Neural cell (in vitro differentiated cells): ENCODE results near the gene NHSL1. TPM values are rescaled to one million over a fixed set of nuclear protein-coding genes. Genes with fewer than 3 reads are reported as not detected.

Experiments
- H2AFZ ChIP-seq: fragments of 200-600, 300-800 bp; sonication (generic), shearing (Covaris generic); 2 replicates; pipeline ENCODE4 v1.6.0; 2014; ENCODE audit warnings: low read depth, mild to moderate bottlenecking, antibody characterized with exemption, low read length, moderate library complexity
- H3F3A ChIP-seq: fragments of 200-600 bp; shearing (Covaris generic); 2 replicates; pipeline ENCODE4 v1.6.1; 2016; ENCODE audit warnings: mild to moderate bottlenecking, moderate library complexity, mixed read lengths, antibody characterized with exemption, low read length; ENCODE audit not compliant: insufficient read depth, poor library complexity, severe bottlenecking
- H3K27ac ChIP-seq: fragments of 200-600, 300-800 bp; sonication (generic), shearing (Covaris generic); 2 replicates; pipeline ENCODE4 v1.5.1; 2014; ENCODE audit warnings: mild to moderate bottlenecking, low read length, moderate library complexity
- H3K27me3 ChIP-seq: fragments of 300-800, 200-600 bp; sonication (generic), shearing (Covaris generic); 2 replicates; pipeline ENCODE4 v1.6.0; 2014; ENCODE audit warnings: mild to moderate bottlenecking, low read depth, low read length, moderate library complexity; ENCODE audit not compliant: insufficient read depth
- H3K36me3 ChIP-seq: fragments of 300-800, 200-600 bp; sonication (generic), shearing (Covaris generic); 2 replicates; pipeline ENCODE4 v1.5.1; 2014; ENCODE audit warnings: mild to moderate bottlenecking, antibody characterized with exemption, low read length, moderate library complexity; ENCODE audit not compliant: insufficient read depth
- H3K4me2 ChIP-seq: fragments of 300-800, 200-600 bp; sonication (generic), shearing (Covaris generic); 2 replicates; pipeline ENCODE4 v1.6.0; 2014; ENCODE audit warnings: mild to moderate bottlenecking, low read length
- H3K4me3 ChIP-seq: fragments of 300-800, 200-600 bp; sonication (generic), shearing (Covaris generic); 2 replicates; pipeline ENCODE4 v1.5.1; 2014; ENCODE audit warnings: mild to moderate bottlenecking, low read length, moderate library complexity
- H3K79me2 ChIP-seq: fragments of 200-600 bp; shearing (Covaris generic); replicated peaks from 2 replicates; pipeline ENCODE4 v1.6.0; 2014; ENCODE audit warnings: mild to moderate bottlenecking, low read length, moderate library complexity; ENCODE audit not compliant: insufficient read depth
- H3K9ac ChIP-seq: fragments of 300-800, 200-600 bp; sonication (generic), shearing (Covaris generic); 2 replicates; pipeline ENCODE4 v1.6.1; 2016; ENCODE audit warnings: mild to moderate bottlenecking, low read length, mixed read lengths
- H3K9me2 ChIP-seq: fragments of 200-600 bp; shearing (Covaris generic); 2 replicates; pipeline ENCODE4 v1.6.1; 2016; ENCODE audit warnings: mild to moderate bottlenecking, low read length, mixed read lengths; ENCODE audit not compliant: insufficient read depth
- H3K9me3 ChIP-seq: fragments of 200-600, 300-800 bp; sonication (generic), shearing (Covaris generic); 2 replicates; pipeline ENCODE4 v1.6.1; 2016; ENCODE audit warnings: mild to moderate bottlenecking, mixed run types, low read length, moderate library complexity, mixed read lengths
- H4K20me1 ChIP-seq: fragments of 200-600 bp; shearing (Covaris generic); 2 replicates; pipeline ENCODE4 v1.6.1; 2016; ENCODE audit warnings: mild to moderate bottlenecking, mixed run types; ENCODE audit not compliant: insufficient read depth
- CTCF ChIP-seq: fragments of 450-650 bp; IDR thresholded peaks from 2 replicates; pipeline ENCODE4 v1.5.1; 2014; ENCODE audit warnings: antibody characterized with exemption, mild to moderate bottlenecking, moderate library complexity; ENCODE audit not compliant: poor library complexity, severe bottlenecking
- EP300 ChIP-seq: fragments of 450-650 bp; conservative IDR thresholded peaks from 2 replicates; pipeline ENCODE4 v1.6.1; 2014; ENCODE audit warnings: antibody characterized with exemption, mild to moderate bottlenecking, moderate library complexity; ENCODE audit not compliant: poor library complexity, severe bottlenecking
- EZH2 ChIP-seq: fragments of 200-600, 300-800 bp; shearing (Covaris generic), sonication (generic); IDR thresholded peaks from 2 replicates; pipeline ENCODE4 v1.6.1; 2014; ENCODE audit warnings: antibody characterized with exemption, low read length, borderline replicate concordance, mild to moderate bottlenecking; ENCODE audit not compliant: insufficient read depth, poor library complexity, severe bottlenecking
- MXI1 ChIP-seq: fragments of 450-650 bp; conservative IDR thresholded peaks from 2 replicates; pipeline ENCODE4 v1.6.1; 2014; ENCODE audit warnings: antibody characterized with exemption, mild to moderate bottlenecking; ENCODE audit not compliant: poor library complexity, severe bottlenecking
- POLR2AphosphoS5 ChIP-seq: IDR thresholded peaks from 2 replicates; pipeline ENCODE4 v1.6.1; 2012
- RAD21 ChIP-seq: fragments of 450-650 bp; conservative IDR thresholded peaks from 2 replicates; pipeline ENCODE4 v1.6.1; 2014; ENCODE audit warnings: antibody characterized with exemption, mild to moderate bottlenecking, moderate library complexity
- REST ChIP-seq: IDR thresholded peaks from 2 replicates; pipeline ENCODE4 v1.6.1; 2012; ENCODE audit warnings: borderline replicate concordance
- SMC3 ChIP-seq: fragments of 450-650 bp; conservative IDR thresholded peaks from 2 replicates; pipeline ENCODE4 v1.6.1; 2014; ENCODE audit warnings: antibody characterized with exemption, mild to moderate bottlenecking, moderate library complexity; ENCODE audit not compliant: poor library complexity
- TAF1 ChIP-seq: IDR thresholded peaks from 2 replicates; pipeline ENCODE4 v1.6.1; 2012; ENCODE audit warnings: low read depth
- polyA plus RNA-seq: library from polyadenylated mRNA; depleted of rRNA; stranded (reverse); fragments of >200 nt; gene quantifications from 2 replicates; pipeline ENCODE4 v1.2.3, GENCODE V29; 2014

Gene NHSL1
- polyA plus RNA-seq, 1 donor from 2014 or later, result 2.4 TPM

GRCh38 chr6:138529478-138529877, 30.2 kb upstream of the NHSL1 start:
- Histone ChIP-seq H3K9ac (no peak overlapping the region), H3K9me2 (no peaks in the 10 kb centered on the region), H3K27me3 (no peaks in the 10 kb centered on the region), H3K4me3 (no peak overlapping the region), H3K36me3 (no peaks in the 10 kb centered on the region), H2AFZ (no peak overlapping the region), H3K4me2 (no peak overlapping the region), H3K27ac (no peak overlapping the region), H4K20me1 (no peaks in the 10 kb centered on the region), H3K79me2 (no peaks in the 10 kb centered on the region), H3K9me3 (no peaks in the 10 kb centered on the region), H3F3A (no peaks in the 10 kb centered on the region)
- TF ChIP-seq MXI1 (no peak), RAD21 (no peak), CTCF (no peak), EP300 (no peak), EZH2 (no peak), SMC3 (no peak), TAF1 (no peak), POLR2AphosphoS5 (no peak), REST (no peak)

GRCh38 chr6:138528956-138529355, 29.7 kb upstream of the NHSL1 start:
- no peaks in the 10 kb centered on the region for H3K36me3 ChIP-seq
- no peak overlapping the region for H3K9ac ChIP-seq
- no peak overlapping the region for H2AFZ ChIP-seq
- H4K20me1 ChIP-seq, result no peaks in the 10 kb centered on the region
- no peaks in the 10 kb centered on the region for H3K27me3 ChIP-seq
- no peaks in the 10 kb centered on the region for H3K9me2 ChIP-seq
- no peak overlapping the region for H3K4me3 ChIP-seq
- TF ChIP-seq CTCF, result no peak
- no peak for TF ChIP-seq POLR2AphosphoS5
- TF ChIP-seq SMC3, result no peak
- no peak for TF ChIP-seq TAF1
- TF ChIP-seq EP300, result no peak
- TF ChIP-seq REST, result no peak
- no peak for TF ChIP-seq EZH2
- TF ChIP-seq MXI1, result no peak
- no peak for TF ChIP-seq RAD21
- H3K79me2 ChIP-seq, result no peaks in the 10 kb centered on the region
- no peaks in the 10 kb centered on the region for H3K9me3 ChIP-seq
- no peaks in the 10 kb centered on the region for H3F3A ChIP-seq
- no peak overlapping the region for H3K4me2 ChIP-seq
- H3K27ac ChIP-seq, result no peak overlapping the region
